ENCODE data around the gene PKP3.

The PKP3 gene

GRCh38 chr11:449889-450808 is 56.1 kb downstream of the PKP3 start, which contains the start of gene PTDSS2:
TSS of gene PTDSS2 (plus strand) at chr11:450279. CDS start at chr11:450456, 177 bp downstream.
- peak; percentile 88 to 92 for DNase-seq

- peak; percentile 23 to 31 for DNase-seq
Observed at GRCh38 chr11:450809-451451, 56.9 kb downstream of the PKP3 start.

- no peak for DNase-seq
Observed at GRCh38 chr11:451738-452137, 57.7 kb downstream of the PKP3 start.

- no peak for DNase-seq
Observed at GRCh38 chr11:452203-452744, 58.3 kb downstream of the PKP3 start.

GRCh38 chr11:452916-453527 is 59.0 kb downstream of the PKP3 start:
- no peak for DNase-seq

GRCh38 chr11:453564-453963 is 59.6 kb downstream of the PKP3 start:
- DNase-seq: no peak

- DNase-seq: no peak
Observed at GRCh38 chr11:454043-454442, 60.0 kb downstream of the PKP3 start.

Data from inflammatory macrophage treated with lipopolysaccharide for 1 hour (primary cell).